ENCODE results near the gene WNT7B. TPM values are rescaled to one million over a fixed set of nuclear protein-coding genes. Genes with fewer than 3 reads are reported as not detected.
A peak's percentile ranks its signal among the peaks of the same experiment; 100 is the strongest.

Gene WNT7B
- total RNA-seq, 1 experiment from 2014 or later, result 66.9 TPM

- peaks cover 85% of the 10 kb centered on the region for H3K79me2 ChIP-seq (ENCODE audit: low read depth)
- POLR2A ChIA-PET (ENCODE audit: unreplicated experiment), result no interaction called here
- H3K27ac ChIP-seq, result no peak overlapping the region
- BruUV-seq (replicated peaks), result no TSS peak
- H3K4me3 ChIP-seq, result no peak overlapping the region
- H3K4me1 ChIP-seq (replicated peaks; ENCODE audit: insufficient read depth), result peaks cover 54% of the 10 kb centered on the region
- peaks cover 75% of the 10 kb centered on the region for H4K20me1 ChIP-seq (ENCODE audit: insufficient read depth)
- no peaks in the 10 kb centered on the region for H3K9me3 ChIP-seq (ENCODE audit: insufficient read depth, low read depth)
- no peak for TF ChIP-seq EZH2 (IDR thresholded peaks at IDR 0.05; ENCODE audit: low read depth)
- TF ChIP-seq CTCF (conservative IDR thresholded peaks at IDR 0.05), result no peak
- H3K9me2 ChIP-seq (ENCODE audit: insufficient read depth), result no peaks in the 10 kb centered on the region
- H3K4me2 ChIP-seq, result no peak overlapping the region
- H3K27me3 ChIP-seq (ENCODE audit: insufficient read depth, low read depth), result no peaks in the 10 kb centered on the region
- CTCF ChIA-PET, result no interaction called here
- peaks cover 59% of the 10 kb centered on the region for H3F3A ChIP-seq (ENCODE audit: insufficient read depth, low read depth)
- no peak overlapping the region for H2AFZ ChIP-seq
- DNase-seq, result no peak
- H3K36me3 ChIP-seq (ENCODE audit: low read depth), result 0 out of 2 replicates have a peak, but pooled peaks cover 4% of the 10 kb centered on the region
- intact Hi-C loops (cut with micrococcal nuclease; ENCODE audit: unreplicated experiment), result no loop called here
Measured at GRCh38 chr22:45972091-45972888, 4.7 kb downstream of the WNT7B start.

DNA sequence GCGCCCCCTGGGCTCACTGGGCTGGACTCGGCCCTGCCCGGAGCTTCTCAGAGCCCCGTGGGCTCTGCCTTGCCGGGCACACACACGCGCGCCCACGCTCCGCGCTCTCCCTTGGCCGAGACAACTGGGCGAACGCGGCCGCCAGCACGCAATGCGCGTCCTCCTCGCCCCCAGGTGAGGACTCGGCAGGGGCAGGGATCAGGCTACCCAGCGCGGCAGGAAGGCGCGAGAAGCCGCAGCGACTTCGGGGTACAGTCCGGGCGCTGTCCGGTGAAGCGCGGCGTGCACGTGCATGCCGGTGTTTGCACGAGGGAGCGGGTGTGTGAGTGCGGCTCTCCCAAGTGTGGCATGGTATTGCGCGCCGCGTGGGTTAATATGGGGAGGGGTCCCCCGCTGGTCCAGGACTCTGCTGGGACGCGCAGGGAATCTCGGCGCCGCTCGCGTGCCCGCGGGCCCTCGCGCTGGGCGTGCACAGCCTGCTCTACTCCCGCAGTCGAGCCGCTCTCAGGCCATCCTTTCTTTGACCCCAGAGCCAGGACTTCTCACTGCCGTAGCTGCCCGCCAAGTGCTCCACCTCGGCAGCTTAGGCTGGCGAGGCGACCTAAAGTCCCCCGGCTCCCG is 5.4 kb downstream of the WNT7B start:
- Histone ChIP-seq H3K4me2 (no peak overlapping the region), H3K79me2 (ENCODE audit: low read depth) (peaks cover 92% of the 10 kb centered on the region), H4K20me1 (ENCODE audit: insufficient read depth) (peaks cover 82% of the 10 kb centered on the region), H3K9me2 (ENCODE audit: insufficient read depth) (no peaks in the 10 kb centered on the region), H3K27ac (no peak overlapping the region), H3K27me3 (ENCODE audit: insufficient read depth, low read depth) (no peaks in the 10 kb centered on the region), H2AFZ (no peak overlapping the region), H3F3A (ENCODE audit: insufficient read depth, low read depth) (peaks cover 59% of the 10 kb centered on the region), H3K36me3 (ENCODE audit: low read depth) (0 out of 2 replicates have a peak, but pooled peaks cover 4% of the 10 kb centered on the region), H3K4me3 (no peak overlapping the region), H3K4me1 (replicated peaks; ENCODE audit: insufficient read depth) (peaks cover 53% of the 10 kb centered on the region), H3K9me3 (ENCODE audit: insufficient read depth, low read depth) (no peaks in the 10 kb centered on the region)
- CTCF ChIA-PET, result interaction anchor here (0.6 kb wide), 1 partner anchor 210 kb away, joined by 3 read pairs; no protein-coding TSS in a partner anchor
- POLR2A ChIA-PET (ENCODE audit: unreplicated experiment), result no interaction called here
- TF ChIP-seq EZH2 (IDR thresholded peaks at IDR 0.05; ENCODE audit: low read depth), result no peak
- TF ChIP-seq CTCF (conservative IDR thresholded peaks at IDR 0.05), result no peak
- no peak for DNase-seq
- BruUV-seq (replicated peaks), result no TSS peak
- intact Hi-C loops (cut with micrococcal nuclease; ENCODE audit: unreplicated experiment), result no loop called here

DNA sequence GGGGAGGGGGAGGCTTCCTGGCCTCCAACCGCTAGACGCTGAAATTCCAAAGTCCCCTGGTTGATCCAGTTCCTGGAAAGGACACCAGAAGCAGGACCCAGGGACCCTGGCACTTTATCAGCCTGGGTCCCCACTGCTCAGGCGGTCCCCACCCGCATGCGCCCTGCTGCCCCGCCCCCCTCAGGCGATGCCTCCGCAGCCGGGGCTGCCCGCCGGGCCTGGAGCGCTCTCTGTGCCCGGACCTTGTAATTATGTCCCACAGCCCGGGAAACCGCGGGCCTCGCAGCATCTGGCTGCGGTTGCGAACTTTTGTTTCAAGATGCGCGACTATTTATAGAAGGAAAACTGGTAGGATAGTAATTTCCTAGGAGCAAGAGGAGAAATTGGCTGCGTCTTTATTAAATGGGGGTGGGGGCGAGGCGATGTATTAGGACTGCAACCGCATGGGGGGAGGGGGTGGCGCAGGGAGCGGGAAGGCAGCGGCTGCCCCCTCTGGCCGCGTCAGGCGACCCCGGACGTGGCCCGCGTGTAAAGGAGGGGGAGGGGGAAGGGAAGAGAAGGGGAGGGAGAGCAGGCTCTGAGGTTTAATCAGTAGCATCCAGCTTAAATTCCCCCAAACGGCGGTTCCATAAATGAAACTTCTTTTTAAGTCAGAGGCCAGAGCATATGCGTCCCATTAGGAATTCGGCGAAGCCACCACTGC is 6.1 kb downstream of the WNT7B start:
- peaks cover 89% of the 10 kb centered on the region for H4K20me1 ChIP-seq (ENCODE audit: insufficient read depth)
- no peak overlapping the region for H3K27ac ChIP-seq
- no peak for DNase-seq
- H3K79me2 ChIP-seq (ENCODE audit: low read depth), result peaks cover 94% of the 10 kb centered on the region
- no peak overlapping the region for H3K4me3 ChIP-seq
- H3K4me2 ChIP-seq, result peak overlapping the region; percentile 68
- H3K36me3 ChIP-seq (ENCODE audit: low read depth), result 0 out of 2 replicates have a peak, but pooled peaks cover 4% of the 10 kb centered on the region
- H3K27me3 ChIP-seq (ENCODE audit: insufficient read depth, low read depth), result no peaks in the 10 kb centered on the region
- no TSS peak for BruUV-seq (replicated peaks)
- H3K4me1 ChIP-seq (replicated peaks; ENCODE audit: insufficient read depth), result peaks cover 53% of the 10 kb centered on the region
- no peaks in the 10 kb centered on the region for H3K9me3 ChIP-seq (ENCODE audit: insufficient read depth, low read depth)
- ChIA-PET POLR2A (ENCODE audit: unreplicated experiment) (no interaction called here), CTCF (interaction anchor here (0.6 kb wide), 1 partner anchor 210 kb away, joined by 3 read pairs; no protein-coding TSS in a partner anchor)
- intact Hi-C loops (cut with micrococcal nuclease; ENCODE audit: unreplicated experiment), result no loop called here
- peaks cover 59% of the 10 kb centered on the region for H3F3A ChIP-seq (ENCODE audit: insufficient read depth, low read depth)
- H3K9me2 ChIP-seq (ENCODE audit: insufficient read depth), result no peaks in the 10 kb centered on the region
- no peak for TF ChIP-seq CTCF (conservative IDR thresholded peaks at IDR 0.05)
- TF ChIP-seq EZH2 (IDR thresholded peaks at IDR 0.05; ENCODE audit: low read depth), result no peak
- H2AFZ ChIP-seq, result no peak overlapping the region

Measured in PC-9 (cell line).